Glomerular endothelial cell (primary cell): Measurements from ENCODE around the gene TIAM2. TPM values are rescaled to one million over a fixed set of nuclear protein-coding genes. Genes with fewer than 3 reads are reported as not detected.
"Not testable (repeated sequence)": the region's sequence is repeated elsewhere in the genome, so short reads cannot be mapped to it uniquely, and the experiment has no call there.

ENCODE experiments used
- DNase-seq: peaks from one replicate; pipeline ENCODE4 v3.0.0-alpha.2; 2011; ENCODE audit warnings: low read depth, low spot score; ENCODE audit errors: extremely low read depth
- total RNA-seq: library from RNA; depleted of rRNA; stranded (reverse); fragments of >200 nt; gene quantifications from 2 replicates; pipeline ENCODE4 v1.2.3, GENCODE V29; 2015

Gene TIAM2
- total RNA-seq, 1 donor from 2014 or later: 10.4 TPM

- DNase-seq: no peak
Observed at GRCh38 chr6:155221086-155221485, 226.0 kb downstream of the TIAM2 start.

GRCh38 chr6:155222506-155222905 lies 227.4 kb downstream of the TIAM2 start:
- no peak for DNase-seq

GRCh38 chr6:155223646-155224451 lies 228.7 kb downstream of the TIAM2 start:
- DNase-seq: peak; percentile 75

- DNase-seq: no peak
Observed at GRCh38 chr6:155224618-155225017, 229.5 kb downstream of the TIAM2 start.

- DNase-seq: no peak
Observed at GRCh38 chr6:155227046-155227445, 231.9 kb downstream of the TIAM2 start.

GRCh38 chr6:155228546-155229166 lies 233.5 kb downstream of the TIAM2 start:
- DNase-seq: no peak

- not testable (repeated sequence) for DNase-seq
Observed at GRCh38 chr6:155230975-155231374, 235.9 kb downstream of the TIAM2 start.

- no peak for DNase-seq
Observed at GRCh38 chr6:155232848-155233247, 237.7 kb downstream of the TIAM2 start.

GRCh38 chr6:155234167-155234566 lies 239.1 kb downstream of the TIAM2 start:
- DNase-seq: no peak

- no peak for DNase-seq
Observed at GRCh38 chr6:155234687-155235086, 239.6 kb downstream of the TIAM2 start.

GRCh38 chr6:155235087-155235486 lies 240.0 kb downstream of the TIAM2 start:
- DNase-seq: no peak

GRCh38 chr6:155237613-155238012 lies 242.5 kb downstream of the TIAM2 start:
- no peak for DNase-seq

GRCh38 chr6:155240905-155241600 lies 245.9 kb downstream of the TIAM2 start:
- DNase-seq: no peak

GRCh38 chr6:155241966-155242365 lies 246.9 kb downstream of the TIAM2 start:
- DNase-seq: no peak

- no peak for DNase-seq
Observed at GRCh38 chr6:155244434-155244833, 249.3 kb downstream of the TIAM2 start.

GRCh38 chr6:155245193-155245592 lies 250.1 kb downstream of the TIAM2 start:
- DNase-seq: no peak

GRCh38 chr6:155245831-155246230 lies 250.7 kb downstream of the TIAM2 start:
- no peak for DNase-seq

- DNase-seq: no peak
Observed at GRCh38 chr6:155246825-155247224, 251.7 kb downstream of the TIAM2 start.

- DNase-seq: no peak
Observed at GRCh38 chr6:155247618-155248007, 252.5 kb downstream of the TIAM2 start.

GRCh38 chr6:155248008-155249001 lies 253.2 kb downstream of the TIAM2 start:
- peak; percentile 31 for DNase-seq
